ENCODE results near the gene HELZ.

DNA sequence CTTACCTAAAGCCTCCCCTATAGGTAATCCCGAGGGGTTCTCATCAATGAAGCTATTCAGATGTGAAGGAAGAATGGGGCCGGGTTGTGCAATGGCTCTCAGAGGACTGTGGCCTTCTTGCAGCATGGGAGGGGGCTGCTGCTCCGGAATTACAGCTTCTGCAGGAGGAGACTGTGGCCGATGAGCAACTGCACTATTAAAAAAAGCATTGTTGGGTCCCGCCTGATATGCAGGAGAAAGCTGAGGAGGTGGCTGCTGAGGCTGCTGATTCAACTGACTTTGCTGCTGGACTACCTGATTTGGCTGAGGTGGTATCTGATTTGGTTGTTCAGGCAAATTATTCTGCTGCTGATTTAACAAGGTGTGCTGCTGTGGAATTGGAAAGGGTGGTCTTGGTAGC is 135.9 kb downstream of the HELZ start:
- TF ChIP-seq, protein P1, sequence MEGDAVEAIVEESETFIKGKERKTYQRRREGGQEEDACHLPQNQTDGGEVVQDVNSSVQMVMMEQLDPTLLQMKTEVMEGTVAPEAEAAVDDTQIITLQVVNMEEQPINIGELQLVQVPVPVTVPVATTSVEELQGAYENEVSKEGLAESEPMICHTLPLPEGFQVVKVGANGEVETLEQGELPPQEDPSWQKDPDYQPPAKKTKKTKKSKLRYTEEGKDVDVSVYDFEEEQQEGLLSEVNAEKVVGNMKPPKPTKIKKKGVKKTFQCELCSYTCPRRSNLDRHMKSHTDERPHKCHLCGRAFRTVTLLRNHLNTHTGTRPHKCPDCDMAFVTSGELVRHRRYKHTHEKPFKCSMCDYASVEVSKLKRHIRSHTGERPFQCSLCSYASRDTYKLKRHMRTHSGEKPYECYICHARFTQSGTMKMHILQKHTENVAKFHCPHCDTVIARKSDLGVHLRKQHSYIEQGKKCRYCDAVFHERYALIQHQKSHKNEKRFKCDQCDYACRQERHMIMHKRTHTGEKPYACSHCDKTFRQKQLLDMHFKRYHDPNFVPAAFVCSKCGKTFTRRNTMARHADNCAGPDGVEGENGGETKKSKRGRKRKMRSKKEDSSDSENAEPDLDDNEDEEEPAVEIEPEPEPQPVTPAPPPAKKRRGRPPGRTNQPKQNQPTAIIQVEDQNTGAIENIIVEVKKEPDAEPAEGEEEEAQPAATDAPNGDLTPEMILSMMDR (IDR thresholded peaks at IDR 0.05) = no peak
- TF ChIP-seq EZH2phosphoT487 (IDR thresholded peaks at IDR 0.05) = no peak
